ENCODE results near the gene MED25. TPM values are rescaled to one million over a fixed set of nuclear protein-coding genes. Genes with fewer than 3 reads are reported as not detected.

Gene MED25
- total RNA-seq, 1 experiment from 2014 or later: 39.9 TPM

DNA sequence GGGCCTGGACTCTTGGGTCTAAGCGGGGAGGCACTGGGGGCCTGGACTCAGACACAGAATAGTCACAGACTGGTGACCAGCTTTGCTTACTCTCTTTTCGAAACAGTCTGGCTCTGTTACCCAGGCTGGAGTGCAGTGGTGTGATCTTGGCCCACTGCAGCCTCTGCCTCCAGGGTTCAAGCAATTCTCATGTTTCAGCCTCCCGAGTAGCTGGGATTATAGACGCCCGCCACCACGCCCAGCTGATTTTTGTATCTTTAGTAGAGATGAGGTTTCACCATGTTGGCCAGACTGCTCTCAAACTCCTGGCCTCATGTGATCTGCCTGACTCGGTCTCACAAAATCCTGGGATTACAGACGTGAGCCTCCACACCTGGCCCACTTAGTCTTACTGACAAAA lies 11.1 kb downstream of the MED25 start:
- no TSS peak for BruUV-seq (replicated peaks)
- intact Hi-C loops (cut with micrococcal nuclease): no loop called here
- no peak for TF ChIP-seq CTCF (IDR thresholded peaks at IDR 0.05; ENCODE audit: unreplicated experiment)
- H3K4me1 Mint-ChIP-seq (ENCODE audit: insufficient read depth, unreplicated experiment): no peaks in the 10 kb centered on the region
- ChIA-PET CTCF (no interaction called here), POLR2A (interaction anchor here (0.8 kb wide), 1 partner anchor 63 kb away, joined by 6 read pairs; no protein-coding TSS in a partner anchor)
- no peak for DNase-seq (ENCODE audit: unreplicated experiment)
- peaks cover 44% of the 10 kb centered on the region for H3K36me3 Mint-ChIP-seq (ENCODE audit: insufficient read depth, unreplicated experiment)
- H3K4me3 Mint-ChIP-seq (ENCODE audit: unreplicated experiment): no peak overlapping the region
- H3K27me3 Mint-ChIP-seq (ENCODE audit: insufficient read depth, unreplicated experiment): no peaks in the 10 kb centered on the region
- H3K9me3 Mint-ChIP-seq (ENCODE audit: unreplicated experiment): no peaks in the 10 kb centered on the region
- no peak overlapping the region for H3K27ac Mint-ChIP-seq (ENCODE audit: low read depth, unreplicated experiment)

- ChIA-PET POLR2A (interaction anchor here (0.8 kb wide), 1 partner anchor 64 kb away, joined by 6 read pairs; no protein-coding TSS in a partner anchor), CTCF (interaction anchor here (0.5 to 1.1 kb wide), 2 partner anchors 11 to 32 kb away, joined by 3 read pairs; no protein-coding TSS in a partner anchor)
- intact Hi-C loops (cut with micrococcal nuclease): no loop called here
- Mint-ChIP-seq H3K36me3 (ENCODE audit: insufficient read depth, unreplicated experiment) (peaks cover 47% of the 10 kb centered on the region), H3K9me3 (ENCODE audit: unreplicated experiment) (no peaks in the 10 kb centered on the region), H3K4me3 (ENCODE audit: unreplicated experiment) (no peak overlapping the region), H3K27ac (ENCODE audit: low read depth, unreplicated experiment) (no peak overlapping the region), H3K4me1 (ENCODE audit: insufficient read depth, unreplicated experiment) (no peaks in the 10 kb centered on the region), H3K27me3 (ENCODE audit: insufficient read depth, unreplicated experiment) (no peaks in the 10 kb centered on the region)
- TF ChIP-seq CTCF (IDR thresholded peaks at IDR 0.05; ENCODE audit: unreplicated experiment): no peak
- DNase-seq (ENCODE audit: unreplicated experiment): no peak
- no TSS peak for BruUV-seq (replicated peaks)
These were observed 11.6 kb downstream of the MED25 start for GRCh38 chr19:49829721-49830120.

DNA sequence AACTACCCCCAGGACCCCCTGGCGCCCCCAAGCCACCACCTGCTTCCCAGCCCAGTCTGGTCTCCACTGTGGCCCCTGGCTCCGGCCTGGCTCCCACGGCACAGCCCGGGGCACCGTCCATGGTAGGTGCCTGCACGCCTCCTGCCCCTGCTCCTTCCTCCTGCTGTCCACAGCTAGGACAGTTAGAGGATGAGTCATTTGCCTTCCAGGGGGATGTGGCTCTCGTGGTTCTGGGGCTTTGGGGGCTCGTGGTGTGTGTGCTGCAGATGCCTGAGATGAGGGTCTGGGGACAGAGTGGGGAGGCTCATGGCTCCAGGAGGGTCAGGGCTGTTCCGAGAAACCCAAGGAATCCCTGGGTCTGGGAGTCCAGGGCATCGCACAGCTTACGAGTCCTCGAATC lies 12.7 kb downstream of the MED25 start:
- POLR2A ChIA-PET: no interaction called here
- Mint-ChIP-seq H3K9me3 (ENCODE audit: unreplicated experiment) (no peaks in the 10 kb centered on the region), H3K36me3 (ENCODE audit: insufficient read depth, unreplicated experiment) (peaks cover 57% of the 10 kb centered on the region), H3K27ac (ENCODE audit: low read depth, unreplicated experiment) (no peak overlapping the region), H3K4me3 (ENCODE audit: unreplicated experiment) (no peak overlapping the region), H3K4me1 (ENCODE audit: insufficient read depth, unreplicated experiment) (no peaks in the 10 kb centered on the region), H3K27me3 (ENCODE audit: insufficient read depth, unreplicated experiment) (no peaks in the 10 kb centered on the region)
- intact Hi-C loops (cut with micrococcal nuclease): no loop called here
- no TSS peak for BruUV-seq (replicated peaks)
- no peak for DNase-seq (ENCODE audit: unreplicated experiment)
- CTCF ChIA-PET: interaction anchor here (1.1 kb wide), 1 partner anchor 12 kb away, joined by 3 read pairs; no protein-coding TSS in a partner anchor
- TF ChIP-seq CTCF (IDR thresholded peaks at IDR 0.05; ENCODE audit: unreplicated experiment): no peak

GRCh38 chr19:49831592-49831991 lies 13.5 kb downstream of the MED25 start:
- no TSS peak for BruUV-seq (replicated peaks)
- Mint-ChIP-seq H3K9me3 (ENCODE audit: unreplicated experiment) (no peaks in the 10 kb centered on the region), H3K27ac (ENCODE audit: low read depth, unreplicated experiment) (no peak overlapping the region), H3K36me3 (ENCODE audit: insufficient read depth, unreplicated experiment) (peaks cover 59% of the 10 kb centered on the region), H3K27me3 (ENCODE audit: insufficient read depth, unreplicated experiment) (no peaks in the 10 kb centered on the region), H3K4me3 (ENCODE audit: unreplicated experiment) (no peak overlapping the region), H3K4me1 (ENCODE audit: insufficient read depth, unreplicated experiment) (no peaks in the 10 kb centered on the region)
- TF ChIP-seq CTCF (IDR thresholded peaks at IDR 0.05; ENCODE audit: unreplicated experiment): no peak
- POLR2A ChIA-PET: no interaction called here
- intact Hi-C loops (cut with micrococcal nuclease): no loop called here
- CTCF ChIA-PET: no interaction called here
- no peak for DNase-seq (ENCODE audit: unreplicated experiment)

Measured in MCF 10A (cell line).